Neuronal stem cell (in vitro differentiated cells): ENCODE measurements around the gene CACNA1C.
A peak's percentile ranks its signal among the peaks of the same experiment; 100 is the strongest.

Experiments
- DNase-seq: peaks from one replicate; pipeline ENCODE4 v3.0.0-alpha.2; 2013; ENCODE audit warnings: low spot score
- H2AFZ ChIP-seq: one replicate; pipeline ENCODE4 v1.6.1; 2013; ENCODE audit warnings: mild to moderate bottlenecking, low read length, inconsistent platforms
- H2AK5ac ChIP-seq: 2 replicates; pipeline ENCODE4 v1.6.1; 2013; ENCODE audit warnings: low read depth, mild to moderate bottlenecking, inconsistent platforms, low read length, moderate library complexity, mixed read lengths
- H2BK120ac ChIP-seq: 2 replicates; pipeline ENCODE4 v1.6.1; 2013; ENCODE audit warnings: low read depth, mild to moderate bottlenecking, inconsistent platforms, low read length, moderate library complexity, mixed read lengths
- H2BK12ac ChIP-seq: one replicate; pipeline ENCODE4 v1.6.1; 2013; ENCODE audit warnings: low read length, inconsistent platforms
- H2BK15ac ChIP-seq: 2 replicates; pipeline ENCODE4 v1.6.1; 2013; ENCODE audit warnings: mild to moderate bottlenecking, low read length, inconsistent platforms, mixed read lengths
- H2BK5ac ChIP-seq: one replicate; pipeline ENCODE4 v1.6.1; 2013; ENCODE audit warnings: inconsistent platforms, mild to moderate bottlenecking, low read length, moderate library complexity
- H3K14ac ChIP-seq: one replicate; pipeline ENCODE4 v1.6.1; 2013; ENCODE audit warnings: low read length, inconsistent platforms
- H3K18ac ChIP-seq: 2 replicates; pipeline ENCODE4 v1.6.1; 2013; ENCODE audit warnings: low read length, inconsistent platforms
- H3K23ac ChIP-seq: 2 replicates; pipeline ENCODE4 v1.6.1; 2013; ENCODE audit warnings: low read depth, mild to moderate bottlenecking, mixed read lengths, low read length, inconsistent platforms; ENCODE audit not compliant: poor library complexity
- H3K27ac ChIP-seq: replicated peaks from 3 replicates; pipeline ENCODE4 v1.5.1; 2013; ENCODE audit warnings: low read length, inconsistent platforms
- H3K27me3 ChIP-seq, 3 experiments: 2 replicates each; pipeline ENCODE4 v1.6.1; 2013; ENCODE audit warnings: low read length in 3 of 3, mild to moderate bottlenecking in 2 of 3, inconsistent platforms in 1 of 3, low read depth in 1 of 3, mixed read lengths in 1 of 3, moderate library complexity in 1 of 3; ENCODE audit not compliant: control insufficient read depth in 3 of 3, insufficient read depth in 3 of 3
- H3K36me3 ChIP-seq, 2 donors: replicated peaks in 1 of 2; 2 replicates each; pipeline ENCODE4 v1.6.1; 2013; ENCODE audit warnings: low read length in 2 of 2; ENCODE audit not compliant: control insufficient read depth in 2 of 2, insufficient read depth in 2 of 2
- H3K4ac ChIP-seq: 2 replicates; pipeline ENCODE4 v1.6.1; 2013; ENCODE audit warnings: inconsistent platforms, mild to moderate bottlenecking, low read length, moderate library complexity
- H3K4me1 ChIP-seq, 2 donors: 1 replicate in 1 of 2; 2 replicates in 1 of 2; pipeline ENCODE4 v1.6.1; 2013; ENCODE audit warnings: low read length in 2 of 2, low read depth in 1 of 2; ENCODE audit not compliant: control insufficient read depth in 2 of 2, insufficient read depth in 1 of 2
- H3K4me2 ChIP-seq: one replicate; pipeline ENCODE4 v1.6.1; 2013; ENCODE audit warnings: mild to moderate bottlenecking, low read length, inconsistent platforms; ENCODE audit not compliant: insufficient read depth, poor library complexity, severe bottlenecking
- H3K4me3 ChIP-seq, 2 donors: 2 replicates each; pipeline ENCODE4 v1.5.1; 2013; ENCODE audit warnings: low read length in 2 of 2, mild to moderate bottlenecking in 2 of 2, inconsistent platforms in 1 of 2, moderate library complexity in 1 of 2
- H3K79me1 ChIP-seq: one replicate; pipeline ENCODE4 v1.6.1; 2013; ENCODE audit warnings: low read depth, mild to moderate bottlenecking, inconsistent platforms, low read length, moderate library complexity
- H3K9ac ChIP-seq: one replicate; pipeline ENCODE4 v1.6.1; 2013; ENCODE audit warnings: mild to moderate bottlenecking, low read depth, low read length, inconsistent platforms; ENCODE audit not compliant: poor library complexity
- H3K9me3 ChIP-seq, 2 donors: replicated peaks in 1 of 2; 2 replicates each; pipeline versions ENCODE3 to v1.6.1; 2013; ENCODE audit warnings: low read length in 2 of 2, mild to moderate bottlenecking in 2 of 2, inconsistent platforms in 1 of 2, low read depth in 1 of 2, mixed read lengths in 1 of 2, moderate library complexity in 1 of 2; ENCODE audit not compliant: control insufficient read depth in 2 of 2, insufficient read depth in 1 of 2
- H4K8ac ChIP-seq: one replicate; pipeline ENCODE4 v1.6.1; 2013; ENCODE audit warnings: low read depth, mild to moderate bottlenecking, inconsistent platforms, low read length, moderate library complexity
- H4K91ac ChIP-seq: one replicate; pipeline ENCODE4 v1.6.1; 2013; ENCODE audit warnings: low read length, low read depth, mild to moderate bottlenecking, inconsistent platforms; ENCODE audit not compliant: poor library complexity
- WGBS, 2 donors: extraction: QIAGEN DNeasy Blood & Tissue Kit; methylation state at CpG; one replicate each; pipeline ENCODE4 v1.1.7; 2013; ENCODE audit warnings: missing lambda C conversion rate in 2 of 2, mixed read lengths in 1 of 2; ENCODE audit not compliant: insufficient read length in 2 of 2, insufficient replicate concordance in 1 of 2; ENCODE audit errors: extremely low coverage in 2 of 2; 5-methylcytosine and 5-hydroxymethylcytosine counted together

CACNA1C gene

DNA sequence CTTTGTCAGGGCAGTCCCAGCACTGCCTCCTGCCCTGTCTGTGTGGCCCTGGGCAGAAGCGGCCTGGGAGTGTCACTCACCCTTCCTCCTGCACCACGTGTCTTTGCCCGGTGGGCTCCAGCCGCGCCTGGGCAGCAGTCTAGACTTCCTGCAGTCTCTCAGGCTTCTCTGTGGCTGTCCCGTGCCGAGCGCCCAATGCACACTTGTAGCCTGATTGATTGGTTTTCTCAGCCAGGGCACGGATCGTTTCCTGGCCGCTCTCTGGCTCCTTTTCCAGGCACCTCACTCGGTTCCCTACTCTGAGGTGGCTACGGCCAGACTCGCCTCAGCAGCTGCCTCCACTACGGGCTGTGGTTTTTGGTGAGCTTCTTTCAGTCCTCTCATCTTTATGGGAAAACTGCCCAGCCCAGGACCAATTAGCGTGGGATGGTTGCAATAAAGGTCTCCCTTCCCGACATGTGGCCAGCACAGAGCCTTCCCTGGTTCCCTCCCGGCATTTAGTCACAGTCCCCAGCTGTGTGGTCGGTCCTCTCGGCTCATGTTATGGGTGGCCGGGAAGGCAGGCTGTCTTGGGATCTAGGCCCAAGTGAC lies 133.1 kb downstream of the CACNA1C start:
- Histone ChIP-seq H3K36me3 (no peaks in the 10 kb centered on the region), H3K4ac (no peak overlapping the region), H2BK120ac (no peak overlapping the region), H2BK15ac (peak overlapping the region; percentile 0), H4K8ac (no peak overlapping the region), H3K27me3 (no peaks in the 10 kb centered on the region), H3K18ac (peak overlapping the region; percentile 32), H3K4me3 (no peak overlapping the region), H4K91ac (no peak overlapping the region), H3K9me3 (no peaks in the 10 kb centered on the region), H2AK5ac (peak overlapping the region; percentile 72), H3K9ac (no peak overlapping the region), H3K4me1 (peaks cover 0 to 10% of the 10 kb centered on the region in 2 donors), H3K79me1 (no peaks in the 10 kb centered on the region), H2AFZ (no peak overlapping the region), H3K23ac (no peak overlapping the region), H2BK12ac (no peak overlapping the region), H3K27ac (no peak overlapping the region), H3K4me2 (no peak overlapping the region), H3K14ac (no peak overlapping the region), H2BK5ac (no peak overlapping the region)
- DNase-seq = no peak
- WGBS, 2 donors = no CpG with 5 or more reads among the region's 21 CpGs

DNA sequence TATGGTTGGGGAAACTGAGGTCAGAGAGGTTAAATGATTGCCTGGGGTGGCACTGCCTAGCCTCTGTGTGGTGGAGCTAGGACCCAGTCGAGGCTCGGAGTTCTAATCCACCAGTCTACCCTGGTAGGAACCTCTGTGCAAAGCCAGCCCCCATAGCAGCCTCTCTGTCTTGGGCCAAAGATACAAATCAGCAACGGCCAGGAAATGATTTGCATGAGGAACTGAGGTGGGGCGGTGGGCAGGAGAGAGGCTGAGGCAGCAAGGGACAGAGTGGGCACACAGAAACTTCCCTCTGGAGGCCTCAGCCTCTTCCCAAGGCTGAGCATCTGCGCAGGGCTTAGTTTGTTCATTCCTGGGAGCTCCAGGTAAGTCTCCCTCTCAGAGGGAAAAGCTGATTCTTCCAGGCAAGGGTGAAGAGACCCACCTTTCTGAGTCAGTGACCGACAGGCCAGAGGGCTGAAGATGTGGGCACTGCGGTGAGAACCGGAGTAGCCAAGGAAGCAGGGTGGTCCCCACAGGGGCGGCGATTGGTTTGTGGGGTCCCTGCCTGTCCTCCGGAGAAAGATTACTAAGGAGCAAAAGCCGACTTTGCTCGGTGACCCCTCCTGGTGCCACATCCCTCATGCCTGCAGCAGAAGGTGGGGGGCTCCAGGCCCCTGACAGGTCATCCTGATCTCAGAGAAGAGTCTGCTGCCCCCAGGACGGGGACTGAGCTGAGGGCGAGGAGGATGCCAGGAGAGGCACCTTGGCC lies 134.6 kb downstream of the CACNA1C start:
- H3K79me1 ChIP-seq = peaks cover 4% of the 10 kb centered on the region
- no CpG with 5 or more reads among the region's 15 CpGs for WGBS, 2 donors
- peak overlapping the region; percentile 88 for H3K18ac ChIP-seq
- peak overlapping the region; percentile 30 for H2BK5ac ChIP-seq
- H2AFZ ChIP-seq = no peak overlapping the region
- H3K4ac ChIP-seq = no peak overlapping the region
- no peak overlapping the region for H4K91ac ChIP-seq
- no peak overlapping the region for H2BK120ac ChIP-seq
- H2AK5ac ChIP-seq = peak overlapping the region; percentile 60
- peaks cover 0 to 5% of the 10 kb centered on the region in 2 donors for H3K9me3 ChIP-seq
- DNase-seq = no peak
- no peak overlapping the region for H3K4me2 ChIP-seq
- no peak overlapping the region for H2BK15ac ChIP-seq
- peaks cover 0 to 19% of the 10 kb centered on the region in 2 donors for H3K4me1 ChIP-seq
- H3K36me3 ChIP-seq = peaks cover 0 to 6% of the 10 kb centered on the region in 2 donors
- no peak overlapping the region for H4K8ac ChIP-seq
- no peak overlapping the region for H3K23ac ChIP-seq
- H3K14ac ChIP-seq = no peak overlapping the region
- H3K27me3 ChIP-seq = peaks cover 0 to 4% (median 0%) of the 10 kb centered on the region in 3 experiments
- no peak overlapping the region for H3K9ac ChIP-seq
- no peak overlapping the region for H2BK12ac ChIP-seq
- no peak overlapping the region for H3K4me3 ChIP-seq
- no peak overlapping the region for H3K27ac ChIP-seq

DNA sequence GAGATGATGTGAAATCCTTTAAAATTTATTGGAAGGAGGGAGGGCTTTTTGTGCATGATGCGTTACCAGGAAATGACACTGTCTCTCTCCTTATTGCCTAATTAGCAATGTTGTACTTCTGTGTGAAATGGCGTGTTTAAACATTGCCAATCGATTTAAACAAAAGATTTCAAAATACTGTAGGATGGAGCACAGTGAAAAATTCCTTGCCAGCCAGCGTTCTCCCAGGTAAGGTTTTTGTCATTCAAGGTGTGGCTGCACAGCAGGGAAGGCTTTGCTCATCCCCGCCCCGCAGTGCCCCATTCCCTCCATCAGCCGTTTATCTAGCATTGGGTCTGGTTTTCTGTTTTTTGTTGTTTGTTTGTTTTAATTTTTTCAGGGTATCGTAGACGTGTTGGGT lies 137.3 kb downstream of the CACNA1C start:
- H3K4me3 ChIP-seq = no peak overlapping the region
- no CpG with 5 or more reads among the region's 9 CpGs for WGBS, 2 donors

DNA sequence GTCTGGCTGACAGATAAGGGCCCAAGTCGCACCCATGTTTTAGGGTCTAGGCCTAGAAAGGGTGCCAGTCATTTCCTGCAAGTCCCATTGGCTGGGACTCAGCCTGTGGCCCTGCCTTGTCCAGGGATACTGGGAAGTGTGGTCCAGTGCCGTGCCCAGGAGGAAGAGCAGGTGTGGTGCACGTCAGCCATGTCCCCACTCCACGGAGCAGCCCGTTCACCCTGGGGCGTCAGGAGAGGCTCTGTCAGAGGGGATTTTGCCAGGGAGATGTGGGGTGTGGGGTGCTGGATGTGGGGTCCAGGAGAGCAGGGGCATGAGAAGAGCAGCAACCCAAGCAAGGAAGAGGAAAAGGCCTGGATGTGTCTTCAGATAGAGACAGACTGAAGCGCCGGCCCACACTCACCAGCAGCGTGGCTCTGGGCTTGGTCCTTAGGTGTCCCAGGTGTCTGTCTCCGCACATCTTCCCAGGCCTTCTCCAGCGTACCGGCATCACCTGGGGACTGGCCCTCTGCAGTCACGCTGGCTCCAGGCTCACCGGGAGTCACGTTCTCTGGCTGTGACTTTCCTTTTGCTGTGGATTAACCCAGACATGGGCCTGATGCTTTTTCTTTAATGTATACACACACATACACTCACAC lies 138.2 kb downstream of the CACNA1C start:
- Histone ChIP-seq H2BK120ac (no peak overlapping the region), H2BK5ac (no peak overlapping the region), H3K4ac (no peak overlapping the region), H3K18ac (peak overlapping the region; percentile 62), H3K79me1 (peaks cover 4% of the 10 kb centered on the region), H4K8ac (no peak overlapping the region), H2AFZ (no peak overlapping the region), H3K4me3 (no peak overlapping the region), H3K9ac (no peak overlapping the region), H3K27me3 (peaks cover 0 to 6% (median 4%) of the 10 kb centered on the region in 3 experiments), H3K23ac (no peak overlapping the region), H3K4me2 (no peak overlapping the region), H2BK15ac (peak overlapping the region; percentile 19), H2BK12ac (peak overlapping the region; percentile 18), H3K36me3 (peaks cover 0 to 6% of the 10 kb centered on the region in 2 donors), H2AK5ac (peak overlapping the region; percentile 12), H3K9me3 (peaks cover 0 to 5% of the 10 kb centered on the region in 2 donors), H3K14ac (no peak overlapping the region), H3K27ac (no peak overlapping the region), H4K91ac (peak overlapping the region; percentile 98), H3K4me1 (peaks cover 0 to 15% of the 10 kb centered on the region in 2 donors)
- no peak for DNase-seq
- no CpG with 5 or more reads among the region's 15 CpGs for WGBS, 2 donors

More for the DNA sequence above, 137.3 kb downstream of the CACNA1C start:
- H2BK15ac ChIP-seq = no peak overlapping the region
- no peak overlapping the region for H3K27ac ChIP-seq
- H3K79me1 ChIP-seq = peaks cover 4% of the 10 kb centered on the region
- H2BK5ac ChIP-seq = no peak overlapping the region
- no peak overlapping the region for H2AK5ac ChIP-seq
- H3K27me3 ChIP-seq = peaks cover 0 to 4% (median 0%) of the 10 kb centered on the region in 3 experiments
- no peak overlapping the region for H4K8ac ChIP-seq
- no peak overlapping the region for H3K4me2 ChIP-seq
- H3K23ac ChIP-seq = no peak overlapping the region
- peaks cover 0 to 6% of the 10 kb centered on the region in 2 donors for H3K36me3 ChIP-seq
- H2AFZ ChIP-seq = no peak overlapping the region
- H2BK12ac ChIP-seq = no peak overlapping the region
- H3K4ac ChIP-seq = no peak overlapping the region
- peaks cover 0 to 5% of the 10 kb centered on the region in 2 donors for H3K9me3 ChIP-seq
- DNase-seq = no peak
- H3K18ac ChIP-seq = no peak overlapping the region
- no peak overlapping the region for H3K14ac ChIP-seq
- no peak overlapping the region for H3K9ac ChIP-seq
- H4K91ac ChIP-seq = no peak overlapping the region
- peaks cover 0 to 15% of the 10 kb centered on the region in 2 donors for H3K4me1 ChIP-seq
- no peak overlapping the region for H2BK120ac ChIP-seq
